Peyer's patch (tissue), 4 donors: ENCODE data around the gene FXYD1.

ENCODE experiments used
- POLR2A ChIP-seq, 2 donors: fragments of 450-650 bp; IDR thresholded peaks; one replicate each; pipeline ENCODE4 v1.5.1; 2017; ENCODE audit warnings: antibody characterized with exemption in 2 of 2, mild to moderate bottlenecking in 2 of 2, moderate library complexity in 2 of 2
- TF ChIP-seq, protein P1 (sequence below), 6 experiments: fragments of 450-650 bp in 4 of 6; fragments of 200-600 bp in 2 of 6; sonication (generic) in 1 of 6; IDR thresholded peaks; one replicate each; pipeline ENCODE4 v1.5.1; 2017 to 2019; ENCODE audit warnings: antibody characterized with exemption in 6 of 6, mild to moderate bottlenecking in 3 of 6, moderate library complexity in 1 of 6

DNA sequence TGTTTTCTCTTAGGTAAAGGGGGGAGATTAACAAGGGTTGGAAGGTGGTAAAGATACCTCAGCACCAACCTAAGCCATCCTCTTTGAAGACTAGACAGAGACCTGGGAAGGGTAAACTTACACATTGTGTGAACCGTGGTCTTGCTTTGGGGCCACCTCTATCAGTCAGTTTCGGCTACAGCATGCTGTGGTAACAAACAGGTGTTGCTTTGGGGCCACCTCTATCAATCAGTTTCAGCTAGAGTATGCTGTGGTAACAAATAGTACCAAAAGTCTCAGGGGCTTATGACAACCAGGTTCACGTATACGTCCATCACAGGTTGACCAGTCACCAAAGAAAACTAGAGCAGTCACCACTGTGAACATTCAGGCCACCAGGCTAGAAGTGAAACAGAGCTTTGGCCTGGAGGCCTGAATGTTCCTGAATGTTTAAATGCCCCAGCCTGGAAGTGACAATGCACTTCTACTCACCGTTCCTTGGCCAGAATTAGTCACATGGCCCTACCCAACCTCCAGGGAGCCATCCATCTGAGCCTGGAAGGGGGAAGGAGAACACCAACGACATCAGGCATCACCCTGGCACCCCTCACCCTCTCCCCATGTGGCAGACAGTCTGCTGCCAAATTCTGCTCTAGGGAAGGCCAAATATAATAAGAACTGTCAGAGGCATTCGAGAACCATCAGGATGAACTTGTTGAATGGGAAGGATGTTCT, 8.3 kb downstream of the FXYD1 start:
- no peak for TF ChIP-seq POLR2A (IDR thresholded peaks at IDR 0.05)
- TF ChIP-seq, protein P1, sequence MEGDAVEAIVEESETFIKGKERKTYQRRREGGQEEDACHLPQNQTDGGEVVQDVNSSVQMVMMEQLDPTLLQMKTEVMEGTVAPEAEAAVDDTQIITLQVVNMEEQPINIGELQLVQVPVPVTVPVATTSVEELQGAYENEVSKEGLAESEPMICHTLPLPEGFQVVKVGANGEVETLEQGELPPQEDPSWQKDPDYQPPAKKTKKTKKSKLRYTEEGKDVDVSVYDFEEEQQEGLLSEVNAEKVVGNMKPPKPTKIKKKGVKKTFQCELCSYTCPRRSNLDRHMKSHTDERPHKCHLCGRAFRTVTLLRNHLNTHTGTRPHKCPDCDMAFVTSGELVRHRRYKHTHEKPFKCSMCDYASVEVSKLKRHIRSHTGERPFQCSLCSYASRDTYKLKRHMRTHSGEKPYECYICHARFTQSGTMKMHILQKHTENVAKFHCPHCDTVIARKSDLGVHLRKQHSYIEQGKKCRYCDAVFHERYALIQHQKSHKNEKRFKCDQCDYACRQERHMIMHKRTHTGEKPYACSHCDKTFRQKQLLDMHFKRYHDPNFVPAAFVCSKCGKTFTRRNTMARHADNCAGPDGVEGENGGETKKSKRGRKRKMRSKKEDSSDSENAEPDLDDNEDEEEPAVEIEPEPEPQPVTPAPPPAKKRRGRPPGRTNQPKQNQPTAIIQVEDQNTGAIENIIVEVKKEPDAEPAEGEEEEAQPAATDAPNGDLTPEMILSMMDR (IDR thresholded peaks at IDR 0.05): no peak
